NCI-H526 (cell line): ENCODE data around the gene TTLL5.
"Not testable (repeated sequence)": the region's sequence is repeated elsewhere in the genome, so short reads cannot be mapped to it uniquely, and the experiment has no call there.

Experiments used
- DNase-seq, 2 experiments: peaks; one replicate each; lab custom pipeline; 2025; lab: John Stamatoyannopoulos, UW

TTLL5 gene

GRCh38 chr14:75832621-75833297 lies 171.7 kb downstream of the TTLL5 start:
- DNase-seq = no peak

- no peak for DNase-seq
These were observed 172.4 kb downstream of the TTLL5 start for GRCh38 chr14:75833326-75834020.

- peak; percentile 6 to 27 for DNase-seq
These were observed 174.2 kb downstream of the TTLL5 start for GRCh38 chr14:75835156-75835725.

GRCh38 chr14:75835737-75836136 lies 174.7 kb downstream of the TTLL5 start:
- no peak for DNase-seq

GRCh38 chr14:75837151-75837787 lies 176.2 kb downstream of the TTLL5 start:
- no peak for DNase-seq

GRCh38 chr14:75840911-75841310 lies 179.9 kb downstream of the TTLL5 start:
- no peak for DNase-seq

- DNase-seq = no peak
These were observed 181.5 kb downstream of the TTLL5 start for GRCh38 chr14:75842551-75842950.

GRCh38 chr14:75844486-75844885 lies 183.4 kb downstream of the TTLL5 start:
- no peak for DNase-seq

GRCh38 chr14:75845136-75845804 lies 184.2 kb downstream of the TTLL5 start:
- DNase-seq = no peak

- DNase-seq = not testable (repeated sequence)
These were observed 185.6 kb downstream of the TTLL5 start for GRCh38 chr14:75846694-75847093.

GRCh38 chr14:75847584-75847983 lies 186.5 kb downstream of the TTLL5 start:
- DNase-seq = no peak

- no peak for DNase-seq
These were observed 187.3 kb downstream of the TTLL5 start for GRCh38 chr14:75848167-75848913.

- DNase-seq = no peak
These were observed 188.4 kb downstream of the TTLL5 start for GRCh38 chr14:75849300-75849895.

GRCh38 chr14:75851574-75851866 lies 190.5 kb downstream of the TTLL5 start:
- no peak for DNase-seq

- no peak for DNase-seq
These were observed 193.2 kb downstream of the TTLL5 start for GRCh38 chr14:75854111-75854799.

GRCh38 chr14:75857199-75857598 lies 196.2 kb downstream of the TTLL5 start:
- no peak for DNase-seq

GRCh38 chr14:75858362-75858761 lies 197.3 kb downstream of the TTLL5 start:
- no peak for DNase-seq

GRCh38 chr14:75859746-75860145 lies 198.7 kb downstream of the TTLL5 start:
- no peak for DNase-seq

GRCh38 chr14:75860561-75861160 lies 199.6 kb downstream of the TTLL5 start:
- no peak for DNase-seq

- DNase-seq = no peak
These were observed 200.1 kb downstream of the TTLL5 start for GRCh38 chr14:75861161-75861621.
